ENCODE data around the gene SLC11A2.

SLC11A2 gene

DNA sequence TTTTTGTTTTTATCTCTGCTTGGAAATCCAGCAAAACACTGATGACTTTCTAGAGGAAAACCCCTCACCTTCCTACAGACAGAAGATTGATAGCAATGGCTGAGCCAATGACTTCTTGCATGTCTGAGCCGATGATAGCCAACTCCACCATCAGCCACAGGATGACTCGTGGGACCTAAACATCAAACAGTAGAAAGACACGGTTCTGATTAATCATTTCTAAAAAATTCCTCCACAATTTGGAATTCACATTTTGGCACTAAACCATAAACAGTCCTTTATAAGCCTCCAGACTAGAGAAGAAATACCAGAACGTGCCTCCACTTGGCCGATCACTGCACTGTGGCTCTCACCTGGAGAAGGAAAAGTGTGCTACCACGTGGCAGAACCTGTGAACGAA lies 25.9 kb downstream of the SLC11A2 start:
- Histone ChIP-seq H3K27me3 (ENCODE audit: control insufficient read depth, low read length) (no peaks in the 10 kb centered on the region), H3K9me3 (ENCODE audit: control insufficient read depth, insufficient read depth, low read length) (no peaks in the 10 kb centered on the region), H4K20me1 (ENCODE audit: control insufficient read depth, insufficient read depth, low read depth, low read length) (no peaks in the 10 kb centered on the region), H3K27ac (ENCODE audit: low read depth, low read length) (no peak overlapping the region), H3K36me3 (ENCODE audit: control insufficient read depth, low read length) (peaks cover 36% of the 10 kb centered on the region), H3F3A (ENCODE audit: control insufficient read depth, insufficient read depth) (0 out of 2 replicates have a peak, but pooled peaks cover 2% of the 10 kb centered on the region), H3K4me3 (ENCODE audit: low read length) (no peak overlapping the region), H3K4me1 (ENCODE audit: control insufficient read depth, low read length) (no peaks in the 10 kb centered on the region), H3K79me2 (ENCODE audit: control insufficient read depth, low read length) (no peaks in the 10 kb centered on the region), H3K4me2 (ENCODE audit: low read length) (no peak overlapping the region), H3K9me2 (replicated peaks; ENCODE audit: control insufficient read depth, low read length) (no peaks in the 10 kb centered on the region)
- TF ChIP-seq, protein P1, sequence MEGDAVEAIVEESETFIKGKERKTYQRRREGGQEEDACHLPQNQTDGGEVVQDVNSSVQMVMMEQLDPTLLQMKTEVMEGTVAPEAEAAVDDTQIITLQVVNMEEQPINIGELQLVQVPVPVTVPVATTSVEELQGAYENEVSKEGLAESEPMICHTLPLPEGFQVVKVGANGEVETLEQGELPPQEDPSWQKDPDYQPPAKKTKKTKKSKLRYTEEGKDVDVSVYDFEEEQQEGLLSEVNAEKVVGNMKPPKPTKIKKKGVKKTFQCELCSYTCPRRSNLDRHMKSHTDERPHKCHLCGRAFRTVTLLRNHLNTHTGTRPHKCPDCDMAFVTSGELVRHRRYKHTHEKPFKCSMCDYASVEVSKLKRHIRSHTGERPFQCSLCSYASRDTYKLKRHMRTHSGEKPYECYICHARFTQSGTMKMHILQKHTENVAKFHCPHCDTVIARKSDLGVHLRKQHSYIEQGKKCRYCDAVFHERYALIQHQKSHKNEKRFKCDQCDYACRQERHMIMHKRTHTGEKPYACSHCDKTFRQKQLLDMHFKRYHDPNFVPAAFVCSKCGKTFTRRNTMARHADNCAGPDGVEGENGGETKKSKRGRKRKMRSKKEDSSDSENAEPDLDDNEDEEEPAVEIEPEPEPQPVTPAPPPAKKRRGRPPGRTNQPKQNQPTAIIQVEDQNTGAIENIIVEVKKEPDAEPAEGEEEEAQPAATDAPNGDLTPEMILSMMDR (IDR thresholded peaks at IDR 0.05; ENCODE audit: low read depth, low read length, poor library complexity, severe bottlenecking) = no peak
- no peak for TF ChIP-seq EZH2phosphoT487 (IDR thresholded peaks at IDR 0.05; ENCODE audit: borderline replicate concordance, low read length)

DNA sequence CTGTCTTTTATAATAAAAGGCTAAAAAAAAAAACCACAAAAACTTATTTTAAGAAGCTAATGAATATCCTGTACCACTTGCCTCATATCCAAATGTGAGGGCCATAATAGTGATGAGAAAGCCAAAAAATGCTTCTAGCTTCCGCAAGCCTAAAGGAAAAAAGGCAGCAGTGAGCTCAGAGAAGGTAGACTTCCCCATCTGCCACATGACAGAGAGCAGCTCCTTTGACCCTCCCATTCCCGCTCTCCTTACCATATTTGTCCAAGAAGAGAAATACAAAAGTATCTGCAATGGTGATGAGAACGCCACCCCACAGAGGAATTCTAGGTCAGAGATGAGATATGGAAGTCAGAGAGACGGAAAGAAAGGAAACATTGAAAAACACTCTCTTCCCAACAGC lies 27.1 kb downstream of the SLC11A2 start:
- Histone ChIP-seq H3K9me3 (ENCODE audit: control insufficient read depth, insufficient read depth, low read length) (no peaks in the 10 kb centered on the region), H4K20me1 (ENCODE audit: control insufficient read depth, insufficient read depth, low read depth, low read length) (no peaks in the 10 kb centered on the region), H3K27me3 (ENCODE audit: control insufficient read depth, low read length) (no peaks in the 10 kb centered on the region), H3K4me1 (ENCODE audit: control insufficient read depth, low read length) (no peaks in the 10 kb centered on the region), H3K9me2 (replicated peaks; ENCODE audit: control insufficient read depth, low read length) (no peaks in the 10 kb centered on the region), H3K4me2 (ENCODE audit: low read length) (no peak overlapping the region), H3K27ac (ENCODE audit: low read depth, low read length) (no peak overlapping the region), H3K79me2 (ENCODE audit: control insufficient read depth, low read length) (no peaks in the 10 kb centered on the region), H3K36me3 (ENCODE audit: control insufficient read depth, low read length) (peaks cover 34% of the 10 kb centered on the region), H3F3A (ENCODE audit: control insufficient read depth, insufficient read depth) (no peaks in the 10 kb centered on the region), H3K4me3 (ENCODE audit: low read length) (no peak overlapping the region)
- TF ChIP-seq, protein P1 (IDR thresholded peaks at IDR 0.05; ENCODE audit: low read depth, low read length, poor library complexity, severe bottlenecking) = no peak
- TF ChIP-seq EZH2phosphoT487 (IDR thresholded peaks at IDR 0.05; ENCODE audit: borderline replicate concordance, low read length) = no peak

DNA sequence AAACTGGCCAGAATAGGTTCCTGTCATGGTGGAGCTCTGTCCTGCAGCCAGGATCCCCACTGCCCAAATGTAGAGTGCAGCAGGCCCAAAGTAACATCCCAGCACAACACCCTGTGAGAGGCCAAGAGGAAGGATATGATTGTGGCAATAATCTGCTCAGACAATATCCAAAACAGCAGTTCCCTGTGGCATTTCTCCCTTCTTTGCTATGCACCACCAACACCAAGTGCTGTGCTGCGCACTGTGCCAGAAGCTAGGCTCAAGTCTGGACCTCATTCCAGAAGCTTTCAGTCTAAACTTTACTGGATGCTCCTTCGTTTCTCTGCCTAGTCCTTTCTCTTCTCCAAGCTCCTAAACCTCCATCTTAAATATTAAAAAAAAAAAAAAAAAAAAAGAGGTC lies 33.4 kb downstream of the SLC11A2 start:
- no peak for TF ChIP-seq EZH2phosphoT487 (IDR thresholded peaks at IDR 0.05; ENCODE audit: borderline replicate concordance, low read length)
- TF ChIP-seq, protein P1 (IDR thresholded peaks at IDR 0.05; ENCODE audit: low read depth, low read length, poor library complexity, severe bottlenecking) = no peak
- peaks cover 59% of the 10 kb centered on the region for H3K36me3 ChIP-seq (ENCODE audit: control insufficient read depth, low read length)
- 0 out of 2 replicates have a peak, but pooled peaks cover under 1% of the 10 kb centered on the region for H3F3A ChIP-seq (ENCODE audit: control insufficient read depth, insufficient read depth)
- no peaks in the 10 kb centered on the region for H3K4me1 ChIP-seq (ENCODE audit: control insufficient read depth, low read length)
- no peaks in the 10 kb centered on the region for H3K9me3 ChIP-seq (ENCODE audit: control insufficient read depth, insufficient read depth, low read length)
- H3K4me3 ChIP-seq (ENCODE audit: low read length) = no peak overlapping the region
- no peak overlapping the region for H3K27ac ChIP-seq (ENCODE audit: low read depth, low read length)
- no peaks in the 10 kb centered on the region for H3K9me2 ChIP-seq (replicated peaks; ENCODE audit: control insufficient read depth, low read length)
- H3K4me2 ChIP-seq (ENCODE audit: low read length) = no peak overlapping the region
- no peaks in the 10 kb centered on the region for H4K20me1 ChIP-seq (ENCODE audit: control insufficient read depth, insufficient read depth, low read depth, low read length)
- H3K79me2 ChIP-seq (ENCODE audit: control insufficient read depth, low read length) = no peaks in the 10 kb centered on the region
- no peaks in the 10 kb centered on the region for H3K27me3 ChIP-seq (ENCODE audit: control insufficient read depth, low read length)
